Neural crest cell (in vitro differentiated cells): ENCODE measurements around the gene ASB18. TPM values are rescaled to one million over a fixed set of nuclear protein-coding genes. Genes with fewer than 3 reads are reported as not detected.
A peak's percentile ranks its signal among the peaks of the same experiment; 100 is the strongest.

Source experiments
- DNase-seq: peaks from one replicate; pipeline ENCODE4 v3.0.0; 2021; ENCODE audit warnings: low read depth, mixed read lengths, low spot score
- H3K27ac Mint-ChIP-seq: one replicate; pipeline ENCODE4 v1.8.0; 2021; ENCODE audit warnings: mild to moderate bottlenecking, mixed read lengths; ENCODE audit not compliant: unreplicated experiment
- H3K27me3 Mint-ChIP-seq: 2 replicates; pipeline ENCODE4 v1.8.0; 2021; ENCODE audit warnings: low read depth, mild to moderate bottlenecking, mixed read lengths
- H3K36me3 Mint-ChIP-seq: 2 replicates; pipeline ENCODE4 v1.8.0; 2021; ENCODE audit warnings: low read depth, mild to moderate bottlenecking, mixed read lengths
- H3K4me1 Mint-ChIP-seq: 2 replicates; pipeline ENCODE4 v1.8.0; 2021; ENCODE audit warnings: mixed read lengths
- H3K4me3 Mint-ChIP-seq: one replicate; pipeline ENCODE4 v1.8.0; 2021; ENCODE audit warnings: mild to moderate bottlenecking, mixed read lengths
- H3K9me3 Mint-ChIP-seq: 2 replicates; pipeline ENCODE4 v1.8.0; 2021; ENCODE audit warnings: mixed read lengths
- CTCF ChIP-seq: fragments of 200-600 bp; sonication (generic); conservative IDR thresholded peaks from 2 replicates; pipeline ENCODE4 v1.5.0; 2021; ENCODE audit warnings: antibody characterized with exemption, mild to moderate bottlenecking
- total RNA-seq: library from RNA; stranded (reverse); gene quantifications from 2 replicates; pipeline ENCODE4 v1.2.1, GENCODE V29; 2021

Gene ASB18
- total RNA-seq, 1 donor from 2014 or later, result not detected

- TF ChIP-seq CTCF, result no peak
- Mint-ChIP-seq H3K27me3 (no peaks in the 10 kb centered on the region), H3K9me3 (no peaks in the 10 kb centered on the region), H3K27ac (no peak overlapping the region), H3K36me3 (peaks cover 7% of the 10 kb centered on the region), H3K4me3 (no peak overlapping the region), H3K4me1 (peaks cover 10% of the 10 kb centered on the region)
- no peak for DNase-seq
Observed at GRCh38 chr2:236195726-236196125, 68.5 kb downstream of the ASB18 start.

- H3K9me3 Mint-ChIP-seq, result no peaks in the 10 kb centered on the region
- H3K27ac Mint-ChIP-seq, result peak overlapping the region; percentile 27
- peaks cover 7% of the 10 kb centered on the region for H3K36me3 Mint-ChIP-seq
- no peak for DNase-seq
- H3K4me3 Mint-ChIP-seq, result no peak overlapping the region
- H3K27me3 Mint-ChIP-seq, result no peaks in the 10 kb centered on the region
- no peak for TF ChIP-seq CTCF
- H3K4me1 Mint-ChIP-seq, result peaks cover 10% of the 10 kb centered on the region
Observed at GRCh38 chr2:236194786-236195185, 69.4 kb downstream of the ASB18 start.

GRCh38 chr2:236193026-236193425 is 71.2 kb downstream of the ASB18 start:
- TF ChIP-seq CTCF, result no peak
- H3K36me3 Mint-ChIP-seq, result peaks cover 10% of the 10 kb centered on the region
- DNase-seq, result no peak
- no peak overlapping the region for H3K27ac Mint-ChIP-seq
- no peaks in the 10 kb centered on the region for H3K27me3 Mint-ChIP-seq
- H3K9me3 Mint-ChIP-seq, result no peaks in the 10 kb centered on the region
- H3K4me3 Mint-ChIP-seq, result no peak overlapping the region
- H3K4me1 Mint-ChIP-seq, result peaks cover 10% of the 10 kb centered on the region

GRCh38 chr2:236190674-236191073 is 73.5 kb downstream of the ASB18 start:
- no peak for TF ChIP-seq CTCF
- H3K27me3 Mint-ChIP-seq, result no peaks in the 10 kb centered on the region
- no peak for DNase-seq
- no peaks in the 10 kb centered on the region for H3K9me3 Mint-ChIP-seq
- no peak overlapping the region for H3K4me3 Mint-ChIP-seq
- H3K4me1 Mint-ChIP-seq, result peaks cover 10% of the 10 kb centered on the region
- H3K27ac Mint-ChIP-seq, result no peak overlapping the region
- H3K36me3 Mint-ChIP-seq, result peaks cover 10% of the 10 kb centered on the region

GRCh38 chr2:236184701-236185100 is 79.5 kb downstream of the ASB18 start:
- Mint-ChIP-seq H3K4me1 (peaks cover 12% of the 10 kb centered on the region), H3K27ac (no peak overlapping the region), H3K36me3 (peaks cover 3% of the 10 kb centered on the region), H3K27me3 (peaks cover 14% of the 10 kb centered on the region), H3K9me3 (peaks cover 2% of the 10 kb centered on the region), H3K4me3 (no peak overlapping the region)
- DNase-seq, result no peak
- TF ChIP-seq CTCF, result no peak
